Measurements from ENCODE around the gene TMOD1. TPM values are rescaled to one million over a fixed set of nuclear protein-coding genes. Genes with fewer than 3 reads are reported as not detected.

The TMOD1 gene
- total and polyA plus RNA-seq, 4 donors = 9.2 to 20.0 (median 14.1) TPM

GRCh38 chr9:97629156-97629555 lies 127.7 kb downstream of the TMOD1 start (continued):
- TF ChIP-seq, protein P1, sequence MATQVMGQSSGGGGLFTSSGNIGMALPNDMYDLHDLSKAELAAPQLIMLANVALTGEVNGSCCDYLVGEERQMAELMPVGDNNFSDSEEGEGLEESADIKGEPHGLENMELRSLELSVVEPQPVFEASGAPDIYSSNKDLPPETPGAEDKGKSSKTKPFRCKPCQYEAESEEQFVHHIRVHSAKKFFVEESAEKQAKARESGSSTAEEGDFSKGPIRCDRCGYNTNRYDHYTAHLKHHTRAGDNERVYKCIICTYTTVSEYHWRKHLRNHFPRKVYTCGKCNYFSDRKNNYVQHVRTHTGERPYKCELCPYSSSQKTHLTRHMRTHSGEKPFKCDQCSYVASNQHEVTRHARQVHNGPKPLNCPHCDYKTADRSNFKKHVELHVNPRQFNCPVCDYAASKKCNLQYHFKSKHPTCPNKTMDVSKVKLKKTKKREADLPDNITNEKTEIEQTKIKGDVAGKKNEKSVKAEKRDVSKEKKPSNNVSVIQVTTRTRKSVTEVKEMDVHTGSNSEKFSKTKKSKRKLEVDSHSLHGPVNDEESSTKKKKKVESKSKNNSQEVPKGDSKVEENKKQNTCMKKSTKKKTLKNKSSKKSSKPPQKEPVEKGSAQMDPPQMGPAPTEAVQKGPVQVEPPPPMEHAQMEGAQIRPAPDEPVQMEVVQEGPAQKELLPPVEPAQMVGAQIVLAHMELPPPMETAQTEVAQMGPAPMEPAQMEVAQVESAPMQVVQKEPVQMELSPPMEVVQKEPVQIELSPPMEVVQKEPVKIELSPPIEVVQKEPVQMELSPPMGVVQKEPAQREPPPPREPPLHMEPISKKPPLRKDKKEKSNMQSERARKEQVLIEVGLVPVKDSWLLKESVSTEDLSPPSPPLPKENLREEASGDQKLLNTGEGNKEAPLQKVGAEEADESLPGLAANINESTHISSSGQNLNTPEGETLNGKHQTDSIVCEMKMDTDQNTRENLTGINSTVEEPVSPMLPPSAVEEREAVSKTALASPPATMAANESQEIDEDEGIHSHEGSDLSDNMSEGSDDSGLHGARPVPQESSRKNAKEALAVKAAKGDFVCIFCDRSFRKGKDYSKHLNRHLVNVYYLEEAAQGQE (IDR thresholded peaks at IDR 0.05) = no peak
- TF ChIP-seq SP1 (IDR thresholded peaks at IDR 0.05) (no peak), RXRA (IDR thresholded peaks at IDR 0.05) (no peak)

GRCh38 chr9:97630591-97630990 lies 129.1 kb downstream of the TMOD1 start:
- peaks cover 4 to 37% (median 23%) of the 10 kb centered on the region in 4 donors for H3K4me1 ChIP-seq (ENCODE audit: control insufficient read depth in 4 of 4, insufficient read depth in 4 of 4, low read length in 3 of 4)
- no peak for TF ChIP-seq YY1 (IDR thresholded peaks at IDR 0.05)
- TF ChIP-seq GABPA (IDR thresholded peaks at IDR 0.05 in 1 of 2, conservative IDR thresholded peaks at IDR 0.05 in 1 of 2) = no peak
- TF ChIP-seq, protein P2, sequence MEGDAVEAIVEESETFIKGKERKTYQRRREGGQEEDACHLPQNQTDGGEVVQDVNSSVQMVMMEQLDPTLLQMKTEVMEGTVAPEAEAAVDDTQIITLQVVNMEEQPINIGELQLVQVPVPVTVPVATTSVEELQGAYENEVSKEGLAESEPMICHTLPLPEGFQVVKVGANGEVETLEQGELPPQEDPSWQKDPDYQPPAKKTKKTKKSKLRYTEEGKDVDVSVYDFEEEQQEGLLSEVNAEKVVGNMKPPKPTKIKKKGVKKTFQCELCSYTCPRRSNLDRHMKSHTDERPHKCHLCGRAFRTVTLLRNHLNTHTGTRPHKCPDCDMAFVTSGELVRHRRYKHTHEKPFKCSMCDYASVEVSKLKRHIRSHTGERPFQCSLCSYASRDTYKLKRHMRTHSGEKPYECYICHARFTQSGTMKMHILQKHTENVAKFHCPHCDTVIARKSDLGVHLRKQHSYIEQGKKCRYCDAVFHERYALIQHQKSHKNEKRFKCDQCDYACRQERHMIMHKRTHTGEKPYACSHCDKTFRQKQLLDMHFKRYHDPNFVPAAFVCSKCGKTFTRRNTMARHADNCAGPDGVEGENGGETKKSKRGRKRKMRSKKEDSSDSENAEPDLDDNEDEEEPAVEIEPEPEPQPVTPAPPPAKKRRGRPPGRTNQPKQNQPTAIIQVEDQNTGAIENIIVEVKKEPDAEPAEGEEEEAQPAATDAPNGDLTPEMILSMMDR (IDR thresholded peaks at IDR 0.05; ENCODE audit: low read depth, low read length, missing input control) = no peak
- TF ChIP-seq EGR1 (IDR thresholded peaks at IDR 0.05; ENCODE audit: low read depth in 2 of 2) = no peak
- no peak for TF ChIP-seq ZBTB33 (IDR thresholded peaks at IDR 0.05)
- no peak for TF ChIP-seq SP1 (IDR thresholded peaks at IDR 0.05)
- no peak for TF ChIP-seq NR2F2 (IDR thresholded peaks at IDR 0.05)
- peaks cover 0 to 5% (median under 1%) of the 10 kb centered on the region in 4 donors for H3K36me3 ChIP-seq (ENCODE audit: control insufficient read depth in 4 of 4, insufficient read depth in 3 of 4, low read depth in 1 of 4, low read length in 3 of 4)
- H3K9ac ChIP-seq (ENCODE audit: low read depth in 1 of 2, low read length in 2 of 2) = no peak overlapping the region
- DNase-seq (ENCODE audit: low spot score) = no peak
- H3K27ac ChIP-seq (ENCODE audit: low read depth in 1 of 2, low read length in 2 of 2) = no peak overlapping the region
- no peak overlapping the region for H3K4me3 ChIP-seq (ENCODE audit: low read depth in 1 of 3, low read length in 3 of 3)
- no peaks in the 10 kb centered on the region for H3K27me3 ChIP-seq (ENCODE audit: control insufficient read depth in 4 of 4, insufficient read depth in 4 of 4, low read length in 3 of 4)
- H3K9me3 ChIP-seq (ENCODE audit: control insufficient read depth in 4 of 4, low read length in 3 of 4) = no peaks in the 10 kb centered on the region

DNA sequence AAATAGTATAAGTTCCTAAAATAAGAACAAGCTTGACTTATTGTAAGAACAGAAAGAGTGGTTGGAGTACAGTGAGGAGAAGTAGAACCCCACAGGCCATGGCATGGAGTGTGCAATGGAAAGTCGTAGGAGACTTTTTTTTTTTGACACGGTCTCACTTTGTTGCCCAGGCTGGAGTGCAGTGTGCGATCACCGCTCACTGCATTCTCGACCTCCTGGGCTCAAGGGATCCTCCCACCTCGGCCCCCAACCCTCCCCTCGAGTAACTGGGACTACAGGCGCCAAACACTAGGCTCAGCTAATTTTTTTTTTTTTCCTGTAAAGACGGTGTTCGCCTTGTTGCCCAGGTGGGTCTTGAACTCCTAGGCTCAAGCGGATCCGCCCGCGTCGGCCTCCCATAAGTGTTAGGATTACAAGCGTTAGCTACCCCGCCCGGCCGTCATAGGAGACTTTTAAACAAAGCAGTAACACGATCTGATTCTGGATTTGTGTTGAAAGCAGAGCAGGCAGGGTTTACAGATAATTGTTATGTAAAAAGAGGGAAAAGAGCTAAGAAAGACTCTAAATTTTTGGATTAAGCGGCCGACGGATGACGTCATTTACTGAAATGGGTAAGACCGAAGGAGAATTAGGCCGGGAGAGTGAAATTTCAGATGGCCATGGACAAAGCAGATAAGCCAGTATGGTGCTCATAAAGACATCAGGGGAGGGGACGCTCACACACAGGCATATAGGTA lies 130.9 kb downstream of the TMOD1 start:
- H3K9ac ChIP-seq (ENCODE audit: low read depth in 1 of 2, low read length in 2 of 2) = peak overlapping the region; percentile 65 to 96
- H3K4me3 ChIP-seq (ENCODE audit: low read depth in 1 of 3, low read length in 3 of 3) = peak overlapping the region; percentile 70 to 86 (median 73)
- H3K9me3 ChIP-seq (ENCODE audit: control insufficient read depth in 4 of 4, low read length in 3 of 4) = no peaks in the 10 kb centered on the region
- H3K4me1 ChIP-seq (ENCODE audit: control insufficient read depth in 4 of 4, insufficient read depth in 4 of 4, low read length in 3 of 4) = peaks cover 4 to 45% (median 29%) of the 10 kb centered on the region in 4 donors
- DNase-seq (ENCODE audit: low spot score) = peak; percentile 62
- TF ChIP-seq, protein P2 (IDR thresholded peaks at IDR 0.05; ENCODE audit: low read depth, low read length, missing input control) = no peak
- TF ChIP-seq TAF1 (conservative IDR thresholded peaks at IDR 0.05) (peak; percentile 45), JUND (IDR thresholded peaks at IDR 0.05) (peak; percentile 71 to 94), NR2F2 (IDR thresholded peaks at IDR 0.05) (no peak), HNF4A (conservative IDR thresholded peaks at IDR 0.05) (no peak), FOXA2 (IDR thresholded peaks at IDR 0.05) (no peak)
- TF ChIP-seq, protein P1 (IDR thresholded peaks at IDR 0.05) = no peak
- peak overlapping the region; percentile 94 to 98 for H3K27ac ChIP-seq (ENCODE audit: low read depth in 1 of 2, low read length in 2 of 2)
- WGBS = 2% methylated on average over 27 of the region's 27 CpGs
- peaks cover 0 to 5% (median under 1%) of the 10 kb centered on the region in 4 donors for H3K36me3 ChIP-seq (ENCODE audit: control insufficient read depth in 4 of 4, insufficient read depth in 3 of 4, low read depth in 1 of 4, low read length in 3 of 4)
- H3K27me3 ChIP-seq (ENCODE audit: control insufficient read depth in 4 of 4, insufficient read depth in 4 of 4, low read length in 3 of 4) = no peaks in the 10 kb centered on the region
